Measurements from ENCODE around the gene KIAA1191.

DNA sequence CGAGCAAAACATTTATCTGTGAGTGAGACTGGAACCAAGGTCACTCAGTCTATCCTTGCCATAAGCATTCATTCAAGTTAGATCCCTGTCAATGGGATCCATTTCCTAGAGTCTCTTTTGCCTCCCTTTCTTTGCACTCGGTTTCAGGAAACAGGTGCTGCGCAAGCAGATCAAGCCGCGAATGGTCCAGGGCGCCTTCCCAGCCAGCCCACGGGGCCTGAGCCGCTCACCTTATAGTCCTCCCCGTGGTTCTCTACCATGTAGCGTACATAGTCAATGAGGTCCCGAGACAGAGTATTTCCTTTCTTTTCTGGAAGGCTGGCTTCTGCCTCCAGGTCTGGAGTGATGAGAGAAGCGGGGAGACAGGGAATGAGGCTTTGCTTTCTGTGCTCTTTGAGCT, 23.4 kb upstream of the KIAA1191 start:
- TF ChIP-seq POLR2AphosphoS5 (IDR thresholded peaks at IDR 0.05) (no peak), CTCF (IDR thresholded peaks at IDR 0.05) (no peak), POLR2A (IDR thresholded peaks at IDR 0.05) (no peak)

Measured in breast epithelium (tissue), 3 donors.